Liver (tissue), 3 donors: ENCODE measurements around the gene NEK6.

ENCODE experiments used
- EGR1 ChIP-seq, 2 donors: IDR thresholded peaks; 2 replicates each; pipeline ENCODE4 v1.6.1; 2016 to 2018; ENCODE audit warnings: antibody characterized with exemption in 2 of 2, low read depth in 2 of 2
- FOXA1 ChIP-seq: IDR thresholded peaks from 2 replicates; pipeline ENCODE4 v1.6.1; 2016; ENCODE audit warnings: antibody characterized with exemption
- GABPA ChIP-seq, 2 donors: IDR thresholded peaks in 1 of 2; conservative IDR thresholded peaks in 1 of 2; 2 replicates each; pipeline ENCODE4 v1.6.1; 2016; ENCODE audit warnings: antibody characterized with exemption in 2 of 2, mild to moderate bottlenecking in 1 of 2, moderate library complexity in 1 of 2
- HNF4A ChIP-seq, 2 donors: conservative IDR thresholded peaks; 2 replicates each; pipeline ENCODE4 v1.6.1; 2016; ENCODE audit warnings: antibody characterized with exemption in 2 of 2, mild to moderate bottlenecking in 2 of 2
- JUND ChIP-seq, 2 donors: IDR thresholded peaks; 2 replicates each; pipeline ENCODE4 v1.6.1; 2016; ENCODE audit warnings: antibody characterized with exemption in 2 of 2
- NR2F2 ChIP-seq: IDR thresholded peaks from 2 replicates; pipeline ENCODE4 v1.6.1; 2016; ENCODE audit warnings: antibody characterized with exemption
- RAD21 ChIP-seq, 2 donors: IDR thresholded peaks; 2 replicates each; pipeline ENCODE4 v1.6.1; 2016; ENCODE audit warnings: antibody characterized with exemption in 2 of 2, mild to moderate bottlenecking in 2 of 2
- REST ChIP-seq: IDR thresholded peaks from 2 replicates; pipeline ENCODE4 v1.6.1; 2016; ENCODE audit warnings: antibody characterized with exemption, mild to moderate bottlenecking
- SP1 ChIP-seq: IDR thresholded peaks from 2 replicates; pipeline ENCODE4 v1.6.1; 2018; ENCODE audit warnings: antibody characterized with exemption, mild to moderate bottlenecking
- TAF1 ChIP-seq: conservative IDR thresholded peaks from 2 replicates; pipeline ENCODE4 v1.6.1; 2016; ENCODE audit warnings: antibody characterized with exemption, mild to moderate bottlenecking
- TF ChIP-seq, protein P1 (sequence below): fragments of 150-350 bp; IDR thresholded peaks from 2 replicates; pipeline ENCODE4 v1.5.1; 2017; ENCODE audit warnings: improper control_type of control experiment, low read depth, low read length; ENCODE audit not compliant: missing input control
- TF ChIP-seq, protein P2 (sequence below): IDR thresholded peaks from 2 replicates; pipeline ENCODE4 v1.6.1; 2016; ENCODE audit warnings: antibody characterized with exemption
- donor health status: healthy.
- donor health status: healthy.

- TF ChIP-seq, protein P1, sequence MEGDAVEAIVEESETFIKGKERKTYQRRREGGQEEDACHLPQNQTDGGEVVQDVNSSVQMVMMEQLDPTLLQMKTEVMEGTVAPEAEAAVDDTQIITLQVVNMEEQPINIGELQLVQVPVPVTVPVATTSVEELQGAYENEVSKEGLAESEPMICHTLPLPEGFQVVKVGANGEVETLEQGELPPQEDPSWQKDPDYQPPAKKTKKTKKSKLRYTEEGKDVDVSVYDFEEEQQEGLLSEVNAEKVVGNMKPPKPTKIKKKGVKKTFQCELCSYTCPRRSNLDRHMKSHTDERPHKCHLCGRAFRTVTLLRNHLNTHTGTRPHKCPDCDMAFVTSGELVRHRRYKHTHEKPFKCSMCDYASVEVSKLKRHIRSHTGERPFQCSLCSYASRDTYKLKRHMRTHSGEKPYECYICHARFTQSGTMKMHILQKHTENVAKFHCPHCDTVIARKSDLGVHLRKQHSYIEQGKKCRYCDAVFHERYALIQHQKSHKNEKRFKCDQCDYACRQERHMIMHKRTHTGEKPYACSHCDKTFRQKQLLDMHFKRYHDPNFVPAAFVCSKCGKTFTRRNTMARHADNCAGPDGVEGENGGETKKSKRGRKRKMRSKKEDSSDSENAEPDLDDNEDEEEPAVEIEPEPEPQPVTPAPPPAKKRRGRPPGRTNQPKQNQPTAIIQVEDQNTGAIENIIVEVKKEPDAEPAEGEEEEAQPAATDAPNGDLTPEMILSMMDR = no peak
- no peak for TF ChIP-seq REST
- TF ChIP-seq EGR1 (IDR thresholded peaks at IDR 0.05; ENCODE audit: low read depth in 2 of 2) = no peak
- no peak for TF ChIP-seq FOXA1
- no peak for TF ChIP-seq JUND (IDR thresholded peaks at IDR 0.05)
- no peak for TF ChIP-seq RAD21 (IDR thresholded peaks at IDR 0.05)
- TF ChIP-seq, protein P2, sequence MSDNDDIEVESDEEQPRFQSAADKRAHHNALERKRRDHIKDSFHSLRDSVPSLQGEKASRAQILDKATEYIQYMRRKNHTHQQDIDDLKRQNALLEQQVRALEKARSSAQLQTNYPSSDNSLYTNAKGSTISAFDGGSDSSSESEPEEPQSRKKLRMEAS = no peak
- no peak for TF ChIP-seq GABPA (IDR thresholded peaks at IDR 0.05 in 1 of 2, conservative IDR thresholded peaks at IDR 0.05 in 1 of 2)
- TF ChIP-seq NR2F2 = no peak
- TF ChIP-seq SP1 = no peak
- no peak for TF ChIP-seq TAF1
- no peak for TF ChIP-seq HNF4A (conservative IDR thresholded peaks at IDR 0.05)
These were observed 14.4 kb downstream of the NEK6 start for GRCh38 chr9:124272118-124272517.
